ENCODE results near the gene FARS2.

The FARS2 gene

DNA sequence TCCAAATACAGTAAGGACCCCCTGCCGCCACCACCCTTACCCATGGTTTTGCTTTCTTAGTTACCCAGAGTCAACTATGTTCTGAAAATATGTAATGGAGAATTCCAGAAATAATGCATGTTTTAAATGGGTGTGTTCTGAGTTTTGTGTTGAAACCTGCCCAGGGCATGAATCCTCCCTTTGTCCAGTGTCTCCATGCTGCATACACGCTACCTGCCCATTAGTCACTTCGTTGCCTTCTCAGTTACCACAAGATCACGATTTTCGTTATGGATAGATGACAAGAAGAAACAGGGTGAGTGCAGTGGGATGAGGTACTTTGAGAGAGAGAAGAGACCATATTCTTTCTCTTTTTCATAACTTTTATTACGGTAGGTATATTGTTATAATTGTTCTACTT lies 10.6 kb downstream of the FARS2 start:
- H3K4me3 ChIP-seq (replicated peaks; ENCODE audit: low read depth, low read length): no peak overlapping the region
- no peak for DNase-seq (ENCODE audit: extremely low read depth, low read depth)
- TF ChIP-seq, protein P1, sequence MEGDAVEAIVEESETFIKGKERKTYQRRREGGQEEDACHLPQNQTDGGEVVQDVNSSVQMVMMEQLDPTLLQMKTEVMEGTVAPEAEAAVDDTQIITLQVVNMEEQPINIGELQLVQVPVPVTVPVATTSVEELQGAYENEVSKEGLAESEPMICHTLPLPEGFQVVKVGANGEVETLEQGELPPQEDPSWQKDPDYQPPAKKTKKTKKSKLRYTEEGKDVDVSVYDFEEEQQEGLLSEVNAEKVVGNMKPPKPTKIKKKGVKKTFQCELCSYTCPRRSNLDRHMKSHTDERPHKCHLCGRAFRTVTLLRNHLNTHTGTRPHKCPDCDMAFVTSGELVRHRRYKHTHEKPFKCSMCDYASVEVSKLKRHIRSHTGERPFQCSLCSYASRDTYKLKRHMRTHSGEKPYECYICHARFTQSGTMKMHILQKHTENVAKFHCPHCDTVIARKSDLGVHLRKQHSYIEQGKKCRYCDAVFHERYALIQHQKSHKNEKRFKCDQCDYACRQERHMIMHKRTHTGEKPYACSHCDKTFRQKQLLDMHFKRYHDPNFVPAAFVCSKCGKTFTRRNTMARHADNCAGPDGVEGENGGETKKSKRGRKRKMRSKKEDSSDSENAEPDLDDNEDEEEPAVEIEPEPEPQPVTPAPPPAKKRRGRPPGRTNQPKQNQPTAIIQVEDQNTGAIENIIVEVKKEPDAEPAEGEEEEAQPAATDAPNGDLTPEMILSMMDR (IDR thresholded peaks at IDR 0.05; ENCODE audit: low read depth, low read length, missing control alignments): no peak

DNA sequence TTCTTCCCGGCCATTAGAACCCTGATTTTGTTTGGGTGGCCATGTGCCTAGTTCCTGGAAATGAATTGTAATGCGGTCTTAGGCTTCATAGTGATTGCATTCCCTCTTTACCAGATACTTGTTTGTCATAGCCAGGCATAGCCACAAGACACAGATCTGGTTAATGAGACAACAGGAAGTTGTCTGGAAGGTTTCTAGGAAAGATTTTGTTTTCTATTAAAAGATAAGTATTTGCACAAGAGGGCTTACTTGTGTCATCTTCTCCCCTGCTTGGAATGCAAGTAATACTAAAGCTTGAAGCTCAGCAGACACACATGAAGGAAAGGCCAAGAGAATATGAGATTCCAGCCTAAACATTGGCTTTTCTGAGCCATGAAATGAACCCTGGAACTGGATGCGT lies 12.9 kb downstream of the FARS2 start:
- TF ChIP-seq, protein P1 (IDR thresholded peaks at IDR 0.05; ENCODE audit: low read depth, low read length, missing control alignments): no peak
- no peak overlapping the region for H3K4me3 ChIP-seq (replicated peaks; ENCODE audit: low read depth, low read length)
- DNase-seq (ENCODE audit: extremely low read depth, low read depth): no peak

DNA sequence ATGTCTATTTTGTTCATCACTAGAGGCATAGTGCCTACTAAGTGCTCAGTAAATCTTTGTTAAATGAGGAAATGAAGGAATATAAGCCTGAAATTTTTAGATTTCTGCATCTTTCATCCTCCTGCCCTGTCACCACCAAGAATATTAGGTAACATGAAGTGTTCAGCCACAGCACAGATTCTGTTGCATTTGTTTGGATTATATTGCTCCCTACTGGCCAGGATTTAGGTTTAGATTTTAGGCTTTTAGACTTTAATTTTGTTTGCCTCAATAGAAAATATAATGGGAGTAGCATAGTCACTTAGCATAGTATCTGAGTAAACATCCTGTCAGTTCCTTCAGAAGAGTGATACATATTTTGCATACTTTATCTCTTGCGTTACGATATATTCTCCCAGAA lies 14.2 kb downstream of the FARS2 start:
- no peak overlapping the region for H3K4me3 ChIP-seq (replicated peaks; ENCODE audit: low read depth, low read length)
- no peak for DNase-seq (ENCODE audit: extremely low read depth, low read depth)
- TF ChIP-seq, protein P1 (IDR thresholded peaks at IDR 0.05; ENCODE audit: low read depth, low read length, missing control alignments): no peak

DNA sequence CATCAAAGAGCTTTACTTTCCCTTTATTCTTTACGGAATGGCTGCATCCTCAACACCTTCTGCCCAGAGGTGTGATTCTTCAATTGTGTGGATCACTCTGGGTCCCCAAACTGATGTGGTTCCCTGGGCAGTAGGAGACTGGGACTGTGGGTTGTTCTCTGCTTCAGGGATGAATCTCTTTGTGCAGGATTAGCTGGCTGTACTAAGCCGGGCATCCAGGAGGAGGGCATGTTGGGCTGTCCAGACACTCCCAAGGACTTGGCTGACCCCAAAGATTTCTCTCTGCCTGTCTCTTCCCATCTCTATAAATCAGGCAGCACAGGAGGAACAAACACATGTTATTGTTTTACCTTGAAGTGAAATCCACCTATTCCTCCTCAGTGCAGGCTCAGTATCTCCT lies 15.3 kb downstream of the FARS2 start:
- TF ChIP-seq, protein P1 (IDR thresholded peaks at IDR 0.05; ENCODE audit: low read depth, low read length, missing control alignments): no peak
- DNase-seq (ENCODE audit: extremely low read depth, low read depth): no peak
- H3K4me3 ChIP-seq (replicated peaks; ENCODE audit: low read depth, low read length): no peak overlapping the region

DNA sequence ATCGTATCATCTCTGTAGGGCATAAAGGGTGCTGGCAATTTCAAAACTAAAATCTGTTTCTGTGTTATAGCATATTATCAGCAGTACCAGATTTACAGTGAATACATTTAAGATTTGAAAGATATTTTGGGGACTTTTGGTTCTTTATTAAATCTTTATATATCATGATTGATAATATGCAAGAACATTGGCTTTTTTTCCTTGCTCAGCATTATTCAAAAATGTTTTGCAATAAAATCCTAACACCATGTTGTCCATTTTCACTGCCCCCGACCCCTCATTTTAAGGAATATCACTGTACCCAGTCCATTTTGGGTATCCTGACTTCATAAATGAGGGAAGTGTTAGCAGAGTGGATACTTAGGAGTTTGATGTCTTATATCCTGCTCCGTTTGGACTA lies 16.3 kb downstream of the FARS2 start:
- DNase-seq (ENCODE audit: extremely low read depth, low read depth): no peak
- TF ChIP-seq, protein P1 (IDR thresholded peaks at IDR 0.05; ENCODE audit: low read depth, low read length, missing control alignments): no peak
- no peak overlapping the region for H3K4me3 ChIP-seq (replicated peaks; ENCODE audit: low read depth, low read length)

DNA sequence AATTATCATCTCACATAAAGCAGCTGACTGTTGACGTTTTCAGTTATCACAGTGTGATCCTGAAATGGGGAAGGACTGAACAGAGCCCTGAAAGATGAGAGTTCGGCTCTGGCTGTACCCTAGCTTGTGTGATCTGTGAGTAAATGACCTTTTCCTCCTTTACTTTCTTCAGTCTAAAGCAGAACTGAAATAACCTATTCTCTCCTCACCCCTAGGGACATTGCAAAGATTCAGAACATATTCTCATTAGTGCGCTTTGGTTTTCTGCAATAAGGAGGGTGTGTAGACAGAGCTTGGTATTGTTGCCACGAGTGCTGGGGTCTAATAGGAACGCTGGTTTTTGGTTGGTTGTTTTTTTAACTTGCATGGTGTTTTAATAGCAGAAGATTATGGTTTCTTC lies 16.7 kb downstream of the FARS2 start:
- H3K4me3 ChIP-seq (replicated peaks; ENCODE audit: low read depth, low read length): no peak overlapping the region
- TF ChIP-seq, protein P1 (IDR thresholded peaks at IDR 0.05; ENCODE audit: low read depth, low read length, missing control alignments): no peak
- DNase-seq (ENCODE audit: extremely low read depth, low read depth): no peak

DNA sequence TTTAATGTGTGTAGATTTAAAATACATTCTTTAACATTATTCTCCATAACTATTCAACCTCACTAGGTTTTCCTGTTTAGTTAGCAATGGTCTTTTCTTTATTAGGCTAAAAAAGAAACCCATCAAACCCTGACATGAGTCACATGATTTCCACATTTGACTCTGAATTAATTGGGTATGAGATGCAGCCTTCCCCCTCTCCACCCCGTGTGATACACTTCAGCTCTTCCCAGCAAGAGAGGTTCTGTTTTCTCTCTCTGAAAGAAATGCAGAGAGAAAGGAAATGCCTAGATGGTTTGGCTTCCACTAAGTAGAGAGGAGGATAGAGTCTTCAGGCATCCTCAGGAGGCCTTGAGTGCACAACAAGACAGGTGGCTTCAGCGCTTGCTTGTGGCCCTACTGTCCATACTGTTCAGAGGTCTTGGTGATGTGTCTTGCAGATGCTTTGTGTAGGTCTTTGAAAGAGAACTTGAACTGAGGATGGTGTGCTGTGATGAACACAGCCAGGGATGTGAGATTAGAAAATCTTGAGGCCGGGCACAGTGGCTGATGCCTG lies 17.3 kb downstream of the FARS2 start:
- TF ChIP-seq, protein P1 (IDR thresholded peaks at IDR 0.05; ENCODE audit: low read depth, low read length, missing control alignments): no peak
- DNase-seq (ENCODE audit: extremely low read depth, low read depth): no peak
- no peak overlapping the region for H3K4me3 ChIP-seq (replicated peaks; ENCODE audit: low read depth, low read length)
